ENCODE measurements around the gene ASB18. TPM values are rescaled to one million over a fixed set of nuclear protein-coding genes. Genes with fewer than 3 reads are reported as not detected.
A peak's percentile ranks its signal among the peaks of the same experiment; 100 is the strongest.

Gene ASB18
- total RNA-seq, 1 experiment from 2014 or later, result not detected

GRCh38 chr2:236239276-236240065, 24.7 kb downstream of the ASB18 start:
- DNase-seq (ENCODE audit: low read depth, low spot score), result no peak
- in situ Hi-C loops (cut with HindIII; ENCODE audit: low pct_unique_long_range_greater_than_20kb, low sequenced_read_pairs), result no loop called here
- CTCF ChIA-PET, result no interaction called here

GRCh38 chr2:236238751-236239150, 25.5 kb downstream of the ASB18 start:
- intact Hi-C loops (cut with micrococcal nuclease; ENCODE audit: unreplicated experiment), result no loop called here
- Histone ChIP-seq H3K9me3 (ENCODE audit: control insufficient read depth, insufficient read depth, low read depth, low read length) (no peaks in the 10 kb centered on the region), H3K27ac (ENCODE audit: low read length) (no peak overlapping the region), H3K27me3 (ENCODE audit: control insufficient read depth, insufficient read depth, low read length) (no peaks in the 10 kb centered on the region), H3K4me3 (ENCODE audit: low read depth in 2 of 2, low read length in 2 of 2) (no peak overlapping the region), H3K4me1 (ENCODE audit: control insufficient read depth, insufficient read depth, low read length) (peaks cover 2% of the 10 kb centered on the region; the same call in 1 of the 2 replicates), H3K36me3 (ENCODE audit: control insufficient read depth, insufficient read depth, low read length) (no peaks in the 10 kb centered on the region)
- DNase-seq (ENCODE audit: low read depth, low spot score) (no peak), ATAC-seq (no peak)
- TF ChIP-seq TCF7L2 (IDR thresholded peaks at IDR 0.05; ENCODE audit: low read depth, low read length) (no peak), REST (IDR thresholded peaks at IDR 0.05; ENCODE audit: insufficient read depth in 1 of 2, low read depth in 2 of 2, low read length in 1 of 2) (no peak)
- CTCF ChIA-PET, result no interaction called here
- in situ Hi-C loops (cut with HindIII; ENCODE audit: low pct_unique_long_range_greater_than_20kb, low sequenced_read_pairs), result no loop called here
- POLR2A ChIA-PET, result no interaction called here
- BruUV-seq (replicated peaks), result no TSS peak

More at GRCh38 chr2:236239276-236240065, 24.7 kb downstream of the ASB18 start:
- Histone ChIP-seq H3K4me1 (ENCODE audit: control insufficient read depth, insufficient read depth, low read length) (peaks cover 2% of the 10 kb centered on the region; the same call in 1 of the 2 replicates), H3K27ac (ENCODE audit: low read length) (no peak overlapping the region), H3K9me3 (ENCODE audit: control insufficient read depth, insufficient read depth, low read depth, low read length) (no peaks in the 10 kb centered on the region), H3K27me3 (ENCODE audit: control insufficient read depth, insufficient read depth, low read length) (no peaks in the 10 kb centered on the region), H3K36me3 (ENCODE audit: control insufficient read depth, insufficient read depth, low read length) (no peaks in the 10 kb centered on the region), H3K4me3 (ENCODE audit: low read depth in 2 of 2, low read length in 2 of 2) (no peak overlapping the region)
- ATAC-seq, result peak; percentile 49
- no peak for TF ChIP-seq CTCF (IDR thresholded peaks at IDR 0.05)
- no peak for TF ChIP-seq REST (IDR thresholded peaks at IDR 0.05; ENCODE audit: insufficient read depth in 1 of 2, low read depth in 2 of 2, low read length in 1 of 2)
- no peak for TF ChIP-seq SIN3A (IDR thresholded peaks at IDR 0.05; ENCODE audit: borderline replicate concordance, insufficient read depth, low read depth, low read length)
- no peak for TF ChIP-seq TCF7L2 (IDR thresholded peaks at IDR 0.05; ENCODE audit: low read depth, low read length)
- TF ChIP-seq POLR2AphosphoS5 (IDR thresholded peaks at IDR 0.05; ENCODE audit: low read depth, low read length), result no peak
- intact Hi-C loops (cut with micrococcal nuclease; ENCODE audit: unreplicated experiment), result no loop called here
- BruUV-seq (replicated peaks), result no TSS peak
- POLR2A ChIA-PET, result interaction anchor here (0.6 kb wide), 1 partner anchor 1717 kb away, joined by 7 read pairs; no protein-coding TSS in a partner anchor

All from Panc1 (cell line).